K562 (cell line): Measurements from ENCODE around the gene TANC1. TPM values are rescaled to one million over a fixed set of nuclear protein-coding genes. Genes with fewer than 3 reads are reported as not detected.

Source experiments
- ATAC-seq: fragments of 200-7000 bp; cut with Tn5 transposase; 3 replicates; pipeline ENCODE4 v1.9.1; 2020; ENCODE audit warnings: moderate library complexity
- BruUV-seq: library from RNA; stranded (reverse); fragments of 400-500 nt; replicated peaks from 2 replicates; lab custom pipeline; 2021; lab: Mats Ljungman, UMichigan
- CTCF ChIA-PET: fragments of 300-600 bp; formaldehyde crosslinking; extraction: SDS; loops from one replicate; lab custom pipeline; 2021; ENCODE audit warnings: low intra/inter-chr PET ratio; lab: Yijun Ruan, JAX
- POLR2A ChIA-PET: fragments of 300-600, 350-650 bp; sonication (Branson Sonifier 250); formaldehyde crosslinking; extraction: SDS; loops from one replicate; lab custom pipeline; 2021; ENCODE audit warnings: antibody characterized with exemption, inconsistent platforms; lab: Yijun Ruan, JAX
- DNase-seq, 4 experiments: peaks; one replicate each; pipeline versions ENCODE4 v3.0.0 to v3.0.0-alpha.2; 2011 to 2018; ENCODE audit warnings: low spot score in 3 of 4, mixed read lengths in 3 of 4; ENCODE audit errors: extremely low read depth in 1 of 4
- FAIRE-seq: peaks from 2 replicates; lab custom pipeline; 2011; peaks lifted over from hg19 to GRCh38; lab: Jason Lieb, UNC
- H2AFZ ChIP-seq: 2 replicates; pipeline ENCODE4 v1.6.0; 2011; ENCODE audit warnings: low read depth, low read length, control low read depth, inconsistent platforms
- H3K27ac ChIP-seq: fragments of 200-600 bp; 3 replicates; pipeline ENCODE4 v1.8.0; 2011; ENCODE audit warnings: low read depth, mild to moderate bottlenecking, control low read depth, inconsistent platforms, low read length, moderate library complexity, mixed read lengths; ENCODE audit errors: extremely low read depth
- H3K27me3 ChIP-seq, 2 experiments: fragments of 300-600 bp in 1 of 2; 2 replicates in 1 of 2; 3 replicates in 1 of 2; pipeline versions ENCODE4 v1.6.0 to v1.8.0; 2011; ENCODE audit warnings: inconsistent platforms in 2 of 2, low read length in 2 of 2, mild to moderate bottlenecking in 1 of 2, mixed read lengths in 1 of 2, moderate library complexity in 1 of 2; ENCODE audit not compliant: control insufficient read depth in 2 of 2, insufficient read depth in 2 of 2
- H3K36me3 ChIP-seq: fragments of 300-600 bp; 3 replicates; pipeline ENCODE4 v1.8.0; 2011; ENCODE audit warnings: mild to moderate bottlenecking, low read length, inconsistent platforms; ENCODE audit not compliant: control insufficient read depth, insufficient read depth
- H3K4me1 ChIP-seq, 2 experiments: fragments of 200-600 bp in 1 of 2; replicated peaks in 1 of 2; 2 replicates in 1 of 2; 3 replicates in 1 of 2; pipeline versions ENCODE4 v1.5.1 to v1.8.0; 2011; ENCODE audit warnings: inconsistent platforms in 2 of 2, low read length in 2 of 2, mild to moderate bottlenecking in 1 of 2, mixed read lengths in 1 of 2, moderate library complexity in 1 of 2; ENCODE audit not compliant: control insufficient read depth in 2 of 2, insufficient read depth in 2 of 2
- H3K4me2 ChIP-seq: 2 replicates; pipeline ENCODE4 v1.6.1; 2011; ENCODE audit warnings: low read length, control low read depth, inconsistent platforms, mixed read lengths; ENCODE audit not compliant: insufficient read depth
- H3K4me3 ChIP-seq: fragments of 200-600 bp; sonication (generic), shearing (Covaris generic); 2 replicates; pipeline ENCODE4 v1.5.1; 2016; ENCODE audit warnings: control low read depth, inconsistent platforms
- H3K79me2 ChIP-seq: fragments of 200-600 bp; 3 replicates; pipeline ENCODE4 v1.8.0; 2011; ENCODE audit warnings: low read length, inconsistent platforms; ENCODE audit not compliant: control insufficient read depth, insufficient read depth
- H3K9ac ChIP-seq, 2 experiments: 2 replicates each; pipeline versions ENCODE4 v1.6.0 to v1.6.1; 2011; ENCODE audit warnings: low read depth in 2 of 2, low read length in 2 of 2, control low read depth in 1 of 2, inconsistent platforms in 1 of 2, mild to moderate bottlenecking in 1 of 2, mixed read lengths in 1 of 2; ENCODE audit not compliant: insufficient read depth in 1 of 2
- H3K9me1 ChIP-seq: one replicate; pipeline ENCODE4 v1.6.0; 2011; ENCODE audit warnings: inconsistent platforms, mild to moderate bottlenecking, low read length, moderate library complexity; ENCODE audit not compliant: control insufficient read depth, insufficient read depth
- H3K9me3 ChIP-seq: replicated peaks from 2 replicates; pipeline ENCODE4 v1.5.1; 2011; ENCODE audit warnings: low read depth, low read length, inconsistent platforms; ENCODE audit not compliant: control insufficient read depth, insufficient read depth
- H4K20me1 ChIP-seq: replicated peaks from 2 replicates; pipeline ENCODE4 v1.6.1; 2011; ENCODE audit warnings: low read length, inconsistent platforms, mixed read lengths; ENCODE audit not compliant: control insufficient read depth, insufficient read depth
- CBX2 ChIP-seq: fragments of 200-600 bp; sonication (generic); IDR thresholded peaks from one replicate; pipeline ENCODE4 v1.6.1; 2012; ENCODE audit warnings: mild to moderate bottlenecking, low read length, inconsistent platforms; ENCODE audit not compliant: insufficient read depth, poor library complexity, severe bottlenecking
- MNT ChIP-seq, 2 experiments: fragments of 450-650 bp; conservative IDR thresholded peaks; 2 replicates each; pipeline ENCODE4 v1.6.1; 2017; ENCODE audit warnings: mild to moderate bottlenecking in 2 of 2, moderate library complexity in 2 of 2
- TEAD1 ChIP-seq, 2 experiments: fragments of 450-650 bp in 1 of 2; sonication (generic) in 1 of 2; formaldehyde crosslinking; IDR thresholded peaks; 2 replicates each; pipeline versions ENCODE4 v1.4.0 to v1.8.0; 2020 to 2022; ENCODE audit warnings: mild to moderate bottlenecking in 2 of 2, missing genetic modification reagents in 1 of 2
- ZNF717 ChIP-seq: fragments of 250-450 bp; sonication (Bioruptor Pico); IDR thresholded peaks from 2 replicates; pipeline ENCODE4 v1.5.0; 2021
- WGBS: fragments of 100-300 bp; shearing (Covaris generic); methylation state at CpG from one replicate; pipeline ENCODE4 v1.1.6; 2016; ENCODE audit warnings: low coverage, mixed read lengths; ENCODE audit not compliant: insufficient coverage; ENCODE audit errors: missing lambda C conversion rate; 5-methylcytosine and 5-hydroxymethylcytosine counted together
- in situ Hi-C: fragments of 300-500 bp; cut with MboI; formaldehyde crosslinking; loops from 4 replicates; pipeline ENCODE4 v1.15.0; 2018; ENCODE audit warnings: inconsistent platforms, mixed read lengths
- intact Hi-C: fragments of 100-400 bp; cut with micrococcal nuclease; formaldehyde crosslinking; loops from 2 replicates; pipeline ENCODE4 v1.14.2; 2022
- polyA plus RNA-seq, 8 experiments: library from polyadenylated mRNA; depleted of rRNA in 4 of 8; stranded (reverse) in 5 of 8; unstranded in 3 of 8; fragments of >200 nt; fragmentation: Nextera tagmentation in 2 of 8; fragmentation: Illumina TruSeq in 1 of 8; extraction: Ambion mirVana in 2 of 8; extraction: Trizol in 1 of 8; gene quantifications; 2 replicates each; pipeline versions ENCODE4 v1.2.1 to v1.2.3, GENCODE V29; 2011 to 2014; ENCODE audit warnings: inconsistent platforms in 1 of 8, missing spikeins in 1 of 8
- total RNA-seq, 7 experiments: library from RNA; depleted of rRNA in 6 of 7; stranded (reverse); fragments of >200 nt in 6 of 7; fragmentation: Illumina TruSeq in 2 of 7; extraction: Trizol in 2 of 7; gene quantifications; 2 replicates each; pipeline versions ENCODE4 v1.2.1 to v1.2.3, GENCODE V29; 2011 to 2021; ENCODE audit warnings: low replicate concordance in 1 of 7

The TANC1 gene
- total and polyA plus RNA-seq, 9 of the 15 experiments (the other 6 are each of a cell fraction or from before 2014, with no cell fraction given) = under 0.01 to 0.20 (median 0.07) TPM; not detected in 1

- Histone ChIP-seq H3K9me1 (no peaks in the 10 kb centered on the region), H3K79me2 (no peaks in the 10 kb centered on the region), H3K27me3 (no peaks in the 10 kb centered on the region), H3K4me3 (no peak overlapping the region), H3K9me3 (no peaks in the 10 kb centered on the region), H3K4me1 (peaks cover 0 to 6% of the 10 kb centered on the region in 2 experiments; a peak in 2 of 5 replicates), H3K4me2 (no peak overlapping the region), H3K27ac (0 out of 3 replicates have a peak overlapping the region, but pooled peaks have one; percentile 5), H3K9ac (no peak overlapping the region), H4K20me1 (no peaks in the 10 kb centered on the region), H2AFZ (no peak overlapping the region), H3K36me3 (peaks cover 18% of the 10 kb centered on the region; the same call in 1 of the 3 replicates)
- BruUV-seq = no TSS peak
- CTCF ChIA-PET = no interaction called here
- intact Hi-C loops (no loop called here), in situ Hi-C loops (no loop called here)
- WGBS = 71% methylated on average over 5 of the region's 5 CpGs
- no peak for FAIRE-seq
- DNase-seq = no peak
- POLR2A ChIA-PET = interaction anchor here (1.0 to 2.0 kb wide), 4 partner anchors 9 to 28 kb away, joined by 3 to 5 read pairs (median 3); no protein-coding TSS in a partner anchor
- peak; percentile 47 for ATAC-seq
- TF ChIP-seq MNT (conservative IDR thresholded peaks at IDR 0.05) (no peak), ZNF717 (CRISPR knock-in tag) (no peak), CBX2 (no peak), TEAD1 (CRISPR knock-in tag; IDR thresholded peaks at IDR 0.05) (no peak)
Measured at GRCh38 chr2:159272156-159272555, 303.7 kb downstream of the TANC1 start.
